GM10847 (cell line): ENCODE results near the gene NTSR1.

Source experiments
- POLR2A ChIP-seq: IDR thresholded peaks from 2 replicates; pipeline ENCODE4 v1.6.1; 2011; ENCODE audit not compliant: insufficient read length; ENCODE audit errors: extremely low read depth

NTSR1 gene

DNA sequence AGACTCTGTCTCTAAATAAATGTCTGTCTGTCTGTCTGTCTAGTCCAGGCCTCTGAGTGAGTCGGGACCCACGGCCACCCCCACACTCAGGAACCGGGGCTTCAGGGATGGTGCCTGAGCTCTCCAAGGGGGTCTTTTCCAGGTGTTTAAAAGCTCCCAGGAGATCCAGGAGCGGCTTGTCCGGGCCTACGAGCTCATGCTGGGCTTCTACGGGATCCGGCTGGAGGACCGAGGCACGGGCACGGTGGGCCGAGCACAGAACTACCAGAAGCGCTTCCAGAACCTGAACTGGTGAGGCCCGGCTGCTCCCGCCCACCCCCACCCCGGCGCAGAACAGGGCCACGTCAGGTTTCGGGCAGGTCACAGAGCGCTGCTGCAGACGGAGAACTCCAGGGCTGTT lies 102.7 kb downstream of the NTSR1 start:
- TF ChIP-seq POLR2A, result no peak

DNA sequence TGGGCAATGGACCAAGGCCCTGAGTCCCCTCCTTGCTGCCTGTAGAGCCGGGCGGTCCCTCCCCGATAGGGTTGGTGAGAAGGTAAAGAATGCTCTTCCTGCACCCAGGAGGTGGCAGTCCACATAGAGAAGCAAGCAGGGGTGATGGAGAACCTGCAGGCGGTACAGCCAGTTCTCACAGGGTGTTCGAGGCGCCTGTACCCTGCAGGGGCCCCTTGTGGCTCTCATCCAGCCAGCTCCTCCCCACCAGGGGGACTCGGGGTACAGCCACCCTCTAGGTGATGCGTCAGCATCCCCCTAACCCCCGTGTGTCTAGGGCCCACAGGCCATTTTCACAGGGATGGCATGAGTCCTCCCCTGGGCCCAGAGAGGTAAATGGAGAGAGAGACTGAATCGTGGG lies 103.1 kb downstream of the NTSR1 start:
- no peak for TF ChIP-seq POLR2A
